PC-9 (cell line): ENCODE measurements around the gene LRRD1.

Experiments used
- CTCF ChIP-seq: fragments of 200-600 bp; sonication (generic); conservative IDR thresholded peaks from 2 replicates; pipeline ENCODE4 v1.6.1; 2017; ENCODE audit warnings: mixed run types, antibody characterized with exemption, mild to moderate bottlenecking, moderate library complexity
- EZH2 ChIP-seq: fragments of 200-600 bp; sonication (generic); IDR thresholded peaks from 2 replicates; pipeline ENCODE4 v1.8.0; 2017; ENCODE audit warnings: antibody characterized with exemption, low read depth

GRCh38 chr7:92177362-92177761 is 1.6 kb downstream of the LRRD1 start:
- TF ChIP-seq EZH2: no peak
- TF ChIP-seq CTCF: no peak
